ENCODE measurements around the gene LRG1.
A peak's percentile ranks its signal among the peaks of the same experiment; 100 is the strongest.

LRG1 gene

GRCh38 chr19:4583961-4584669 is 44.3 kb upstream of the LRG1 start:
- no peak for TF ChIP-seq CTCF (IDR thresholded peaks at IDR 0.05; ENCODE audit: low read depth, low read length)
- DNase-seq (ENCODE audit: extremely low read depth, low read depth) = no peak

- TF ChIP-seq CTCF (IDR thresholded peaks at IDR 0.05; ENCODE audit: low read depth, low read length) = no peak
- no peak for DNase-seq (ENCODE audit: extremely low read depth, low read depth)
Observed at GRCh38 chr19:4582980-4583842, 43.4 kb upstream of the LRG1 start.

- DNase-seq (ENCODE audit: extremely low read depth, low read depth) = no peak
- TF ChIP-seq CTCF (IDR thresholded peaks at IDR 0.05; ENCODE audit: low read depth, low read length) = no peak
Observed at GRCh38 chr19:4581666-4582553, 42.1 kb upstream of the LRG1 start.

GRCh38 chr19:4580961-4581665 is 41.3 kb upstream of the LRG1 start:
- DNase-seq (ENCODE audit: extremely low read depth, low read depth) = no peak
- TF ChIP-seq CTCF (IDR thresholded peaks at IDR 0.05; ENCODE audit: low read depth, low read length) = no peak

- peak; percentile 3 for TF ChIP-seq CTCF (IDR thresholded peaks at IDR 0.05; ENCODE audit: low read depth, low read length)
- DNase-seq (ENCODE audit: extremely low read depth, low read depth) = no peak
Observed at GRCh38 chr19:4580021-4580901, 40.4 kb upstream of the LRG1 start.

GRCh38 chr19:4579389-4579788 is 39.6 kb upstream of the LRG1 start:
- TF ChIP-seq CTCF (IDR thresholded peaks at IDR 0.05; ENCODE audit: low read depth, low read length) = no peak
- DNase-seq (ENCODE audit: extremely low read depth, low read depth) = no peak

Measured in AG09319 (cell line).